Bone marrow (tissue), 2 donors: Measurements from ENCODE around the gene SSR3.
"Not testable (repeated sequence)": the region's sequence is repeated elsewhere in the genome, so short reads cannot be mapped to it uniquely, and the experiment has no call there.

ENCODE experiments used
- DNase-seq, 2 donors: peaks; one replicate each; lab custom pipeline; 2025; lab: John Stamatoyannopoulos, UW

The SSR3 gene

DNA sequence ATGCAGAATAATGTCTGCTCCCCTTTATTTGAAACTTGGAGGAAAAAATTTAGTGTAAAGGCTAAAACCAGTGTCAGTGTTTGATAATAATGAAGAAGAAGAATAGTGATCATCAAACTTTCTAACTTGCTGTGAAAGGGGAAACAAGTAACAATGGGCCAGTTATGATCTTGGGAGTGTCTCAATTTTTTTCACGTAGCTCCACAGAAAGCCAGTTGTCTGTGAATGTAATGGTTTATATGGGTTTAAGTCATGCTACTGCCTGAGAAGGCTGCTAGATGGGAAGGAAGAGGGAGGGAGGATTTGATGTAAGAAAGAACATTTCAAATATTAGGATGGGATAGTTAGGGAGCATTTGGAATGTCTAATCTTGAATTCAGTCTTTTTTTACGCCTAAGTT lies 21.1 kb upstream of the SSR3 start:
- DNase-seq: no peak

DNA sequence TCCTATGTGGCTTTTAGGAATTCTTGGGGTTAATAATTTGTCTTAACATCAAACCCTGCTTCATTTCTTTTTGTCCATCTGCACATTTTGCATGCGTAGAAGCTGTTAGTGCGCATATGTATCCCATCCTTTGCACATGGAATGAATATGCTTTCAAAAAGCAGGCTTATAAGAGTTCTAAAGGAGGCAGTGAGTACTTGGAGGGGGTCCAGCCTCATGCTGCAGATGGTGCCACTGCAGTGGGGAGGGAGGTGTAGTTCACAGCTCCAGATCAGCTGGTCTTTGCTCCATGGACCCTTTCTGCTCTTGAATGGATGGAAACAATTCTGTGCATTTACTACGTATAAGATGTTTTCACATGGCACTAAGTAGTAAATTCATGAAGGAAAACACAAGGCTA lies 20.7 kb upstream of the SSR3 start:
- DNase-seq: no peak

DNA sequence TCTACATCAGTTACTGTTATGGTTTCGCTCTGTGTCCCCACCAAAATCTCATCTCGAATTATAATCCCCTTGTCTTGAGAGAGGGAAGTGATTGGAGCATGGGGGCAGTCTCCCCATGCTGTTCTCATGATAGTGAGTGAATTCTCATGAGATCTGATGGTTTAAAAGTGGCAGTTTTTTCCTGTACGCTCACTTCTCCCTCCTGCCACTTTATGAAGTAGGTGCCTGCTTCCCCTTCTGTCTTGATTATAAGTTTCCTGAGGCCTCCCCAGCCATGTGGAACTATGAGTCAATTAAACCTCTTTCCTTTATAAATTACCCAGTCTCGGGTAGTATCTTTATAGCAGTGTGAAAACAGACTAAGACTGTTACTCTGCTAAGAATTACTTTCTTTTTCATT lies 15.0 kb upstream of the SSR3 start:
- DNase-seq: peak in 1 of 2 donors; percentile 69

DNA sequence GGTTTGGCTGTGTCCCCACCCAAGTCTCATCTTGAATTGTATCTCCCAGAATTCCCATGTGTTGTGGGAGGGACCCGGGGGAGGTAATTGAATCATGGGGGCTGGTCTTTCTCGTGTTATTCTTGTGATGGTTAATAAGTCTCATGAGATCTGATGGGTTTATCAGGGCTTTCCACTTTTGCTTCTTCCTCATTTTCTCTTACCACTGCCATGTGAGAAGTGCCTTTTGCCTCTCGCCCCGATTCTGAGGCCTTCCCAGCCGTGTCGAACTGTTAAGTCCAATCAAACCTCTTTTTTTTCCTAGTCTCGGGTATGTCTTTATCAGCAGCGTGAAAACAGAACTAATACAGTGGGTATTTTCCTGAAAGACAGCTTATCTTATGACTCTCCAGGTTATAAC lies 14.1 kb upstream of the SSR3 start:
- not testable (repeated sequence) for DNase-seq

DNA sequence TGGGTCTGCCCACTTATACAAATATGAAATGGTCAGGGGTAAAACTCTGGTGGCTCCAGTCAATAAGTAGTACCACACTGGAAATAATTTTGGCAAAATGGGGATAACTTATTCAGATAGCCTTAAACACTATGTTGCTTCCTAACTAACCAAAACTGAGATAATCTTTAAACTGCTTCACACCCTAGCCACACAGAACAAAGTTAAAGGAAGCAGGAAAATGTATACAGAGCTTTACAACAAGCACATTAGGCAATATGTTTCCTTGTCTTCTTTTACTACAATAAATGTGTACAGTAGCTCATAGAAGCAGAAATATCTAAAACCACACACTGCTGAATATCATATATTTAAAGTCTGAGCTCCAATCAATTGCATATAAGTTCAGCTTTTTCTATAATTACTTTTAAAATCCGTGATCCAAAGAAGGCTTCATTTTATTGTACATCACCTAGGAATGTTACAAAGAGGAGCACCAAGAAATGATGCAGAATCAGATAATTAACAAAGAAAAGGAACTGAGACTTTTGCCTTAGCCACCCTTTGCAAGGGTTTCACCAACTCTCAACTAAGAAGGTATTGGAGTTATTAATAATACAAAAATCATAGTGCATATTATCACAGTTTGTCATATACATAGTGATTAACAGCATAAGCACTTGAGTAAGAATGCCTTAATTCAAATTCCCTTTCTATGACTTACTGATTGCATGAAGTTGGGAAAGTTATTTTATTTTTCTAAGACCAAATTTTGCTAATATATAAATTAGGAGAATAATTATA lies 9.2 kb upstream of the SSR3 start:
- DNase-seq: no peak

- not testable (repeated sequence) for DNase-seq
These were observed 7.6 kb upstream of the SSR3 start for GRCh38 chr3:156562486-156562885.

GRCh38 chr3:156561533-156561932 lies 6.6 kb upstream of the SSR3 start:
- no peak for DNase-seq

DNA sequence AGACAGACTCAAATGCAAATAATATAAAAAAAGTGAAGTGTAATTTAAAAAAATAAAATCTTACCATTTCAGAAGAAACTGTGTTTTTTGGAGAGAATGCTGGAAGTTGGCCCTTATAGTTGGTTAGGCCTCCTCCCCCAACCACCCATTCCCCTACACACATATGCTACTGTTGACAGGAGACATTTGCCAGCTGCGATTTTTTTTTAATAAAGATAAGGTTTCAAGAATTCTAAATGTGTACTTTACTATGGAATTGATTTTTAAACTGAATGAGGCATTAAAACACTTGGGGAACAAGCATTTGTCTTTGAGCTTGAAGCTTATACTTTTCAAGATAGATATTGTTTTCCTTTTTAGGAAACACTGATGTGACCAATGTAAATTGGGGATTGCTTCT lies 4.4 kb upstream of the SSR3 start:
- no peak for DNase-seq

- no peak for DNase-seq
These were observed 3.5 kb upstream of the SSR3 start for GRCh38 chr3:156558389-156558788.

DNA sequence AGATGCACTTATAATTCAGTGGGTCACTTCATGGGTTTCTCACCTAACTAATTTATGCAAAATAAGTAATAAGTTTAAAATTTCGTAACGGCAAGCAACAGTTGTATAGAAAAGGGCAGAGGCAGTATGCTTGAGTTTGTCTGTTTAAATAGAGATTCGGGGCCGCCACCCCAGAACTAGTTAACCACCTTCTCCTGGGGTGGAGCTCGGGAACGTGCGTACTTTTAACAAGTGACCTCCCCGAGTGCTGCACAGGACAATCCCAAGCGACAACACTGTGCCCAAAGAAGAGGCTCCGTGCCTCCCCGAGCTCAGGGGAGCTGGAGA lies 439 bp downstream of the SSR3 start:
- no peak for DNase-seq

- DNase-seq: no peak
These were observed 1.1 kb downstream of the SSR3 start for GRCh38 chr3:156553705-156554356.

- DNase-seq: no peak
These were observed 1.9 kb downstream of the SSR3 start for GRCh38 chr3:156552973-156553372.

DNA sequence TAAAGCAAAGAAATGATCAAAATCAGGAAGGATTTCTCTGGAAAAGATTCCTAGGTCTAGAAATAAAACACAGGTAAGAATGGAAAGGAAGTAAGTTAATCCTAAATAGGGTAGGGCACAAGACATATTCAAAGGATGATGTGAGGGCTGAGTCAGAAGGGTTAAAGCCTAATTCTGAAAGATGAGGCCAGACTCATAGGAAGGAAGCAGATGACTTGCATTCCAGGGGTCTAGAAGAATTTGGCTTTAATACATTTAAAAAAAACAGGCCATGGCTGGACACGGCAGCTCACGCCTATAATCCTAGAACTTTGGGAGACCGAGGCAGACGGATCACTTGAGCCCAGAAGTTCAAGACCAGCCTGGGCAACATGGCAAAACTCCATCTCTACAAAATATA lies 3.2 kb downstream of the SSR3 start:
- DNase-seq: no peak

DNA sequence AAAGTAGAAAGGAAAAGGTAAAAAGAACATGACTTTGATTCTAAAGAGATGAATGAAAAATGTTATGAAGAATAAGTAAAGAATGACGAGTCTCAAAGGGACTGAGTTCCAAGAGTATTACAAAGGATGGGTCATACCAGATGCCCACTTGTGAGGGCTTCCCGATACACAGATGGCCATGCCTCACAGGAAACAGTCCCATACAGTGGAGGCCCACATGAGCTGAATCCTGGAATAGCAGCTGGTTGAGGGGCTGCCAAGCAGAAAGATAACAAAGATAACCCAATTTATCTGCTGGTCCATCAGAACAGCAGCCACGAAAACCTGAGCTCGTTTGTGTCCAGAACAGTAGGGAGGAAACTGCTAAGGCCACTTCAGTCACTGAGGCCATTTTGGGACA lies 3.7 kb downstream of the SSR3 start:
- DNase-seq: no peak

DNA sequence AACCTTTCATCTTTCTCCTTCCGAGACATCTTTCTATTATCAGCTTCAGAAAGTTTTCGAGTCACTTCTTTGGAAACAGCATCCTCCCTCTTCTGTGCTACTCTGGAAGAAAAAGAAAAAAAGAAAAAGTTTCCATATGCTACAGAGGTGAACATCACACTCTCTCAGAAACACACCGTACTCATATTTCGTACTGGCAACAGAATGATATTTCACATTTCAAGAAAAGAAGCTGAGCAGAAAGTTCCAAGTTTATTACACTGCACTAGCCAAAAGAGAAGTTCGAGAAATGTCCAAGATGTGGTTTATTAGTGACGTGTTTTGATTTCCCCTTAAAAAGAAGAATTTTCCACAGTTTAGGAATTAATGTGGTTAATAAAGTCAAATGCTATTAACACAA lies 6.0 kb downstream of the SSR3 start:
- DNase-seq: no peak

DNA sequence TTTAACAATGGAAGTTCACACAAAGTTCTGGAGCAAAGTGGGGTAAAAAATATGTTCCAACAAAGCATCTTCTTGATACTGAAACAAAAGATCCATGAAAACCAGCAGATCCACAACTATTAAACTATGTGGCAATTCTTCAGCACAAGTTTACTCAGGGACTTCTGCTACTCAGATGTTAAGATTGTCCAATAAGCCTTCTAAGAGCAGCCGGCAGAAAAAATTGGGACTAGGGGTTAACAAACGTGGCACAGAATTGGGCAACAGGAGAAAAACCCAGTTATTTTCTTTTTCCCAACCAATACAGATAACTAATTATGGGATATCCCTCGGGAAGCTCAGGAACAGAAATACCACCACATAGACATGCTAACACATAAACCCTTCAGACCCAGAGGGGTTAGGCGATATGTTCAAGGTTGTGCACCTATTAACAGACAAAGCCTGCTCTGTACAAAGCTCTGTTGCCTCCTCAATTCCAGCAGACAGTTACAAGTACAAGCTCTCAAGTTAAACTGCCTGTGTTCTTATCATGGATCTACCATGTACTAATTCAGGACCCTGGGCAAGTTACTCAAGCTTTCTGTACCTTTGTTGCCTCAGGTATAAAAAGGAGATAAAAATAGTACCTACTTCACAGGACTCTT lies 6.8 kb downstream of the SSR3 start:
- DNase-seq: no peak

DNA sequence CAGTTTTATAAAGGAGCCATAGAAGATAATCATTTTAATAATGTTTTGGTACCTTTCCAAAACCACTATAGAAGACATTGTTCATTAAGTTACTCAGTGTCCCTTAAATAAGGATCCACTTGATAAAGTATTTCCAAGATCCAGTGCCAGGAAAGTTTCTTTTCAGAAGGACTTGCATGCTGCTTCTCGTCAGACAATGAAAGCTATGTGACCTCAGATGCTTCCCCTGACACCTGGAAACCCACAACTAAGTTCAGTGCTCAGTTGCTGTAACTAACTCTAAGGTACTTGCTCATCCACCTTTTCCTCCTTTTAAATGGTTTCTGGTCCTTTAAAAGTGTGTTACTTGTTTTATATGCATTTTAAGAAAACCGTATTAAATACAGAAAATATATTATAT lies 7.3 kb downstream of the SSR3 start:
- no peak for DNase-seq

DNA sequence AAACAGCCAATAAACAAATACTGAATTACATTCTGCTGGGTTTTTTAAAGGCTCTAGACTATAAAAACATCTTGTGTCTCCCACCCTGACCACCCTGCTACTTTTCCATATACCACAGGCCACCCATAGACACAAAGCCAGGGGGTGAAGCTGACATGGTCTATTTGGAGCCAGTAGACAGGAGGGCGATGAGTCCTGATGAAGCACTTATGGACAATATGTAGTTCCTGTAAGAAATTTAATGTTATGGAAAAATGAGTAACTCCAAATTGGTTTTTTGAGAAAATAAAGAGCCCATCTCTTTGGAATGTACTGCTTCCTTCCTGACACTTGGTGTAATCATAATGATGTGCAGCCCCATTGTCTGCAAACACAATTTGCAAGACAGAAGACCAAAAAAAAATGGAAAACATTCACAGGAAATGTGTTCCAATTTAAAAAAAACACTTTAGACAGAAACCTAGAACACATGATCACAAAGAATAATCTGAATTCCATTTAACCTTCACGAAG lies 11.8 kb downstream of the SSR3 start:
- no peak for DNase-seq

DNA sequence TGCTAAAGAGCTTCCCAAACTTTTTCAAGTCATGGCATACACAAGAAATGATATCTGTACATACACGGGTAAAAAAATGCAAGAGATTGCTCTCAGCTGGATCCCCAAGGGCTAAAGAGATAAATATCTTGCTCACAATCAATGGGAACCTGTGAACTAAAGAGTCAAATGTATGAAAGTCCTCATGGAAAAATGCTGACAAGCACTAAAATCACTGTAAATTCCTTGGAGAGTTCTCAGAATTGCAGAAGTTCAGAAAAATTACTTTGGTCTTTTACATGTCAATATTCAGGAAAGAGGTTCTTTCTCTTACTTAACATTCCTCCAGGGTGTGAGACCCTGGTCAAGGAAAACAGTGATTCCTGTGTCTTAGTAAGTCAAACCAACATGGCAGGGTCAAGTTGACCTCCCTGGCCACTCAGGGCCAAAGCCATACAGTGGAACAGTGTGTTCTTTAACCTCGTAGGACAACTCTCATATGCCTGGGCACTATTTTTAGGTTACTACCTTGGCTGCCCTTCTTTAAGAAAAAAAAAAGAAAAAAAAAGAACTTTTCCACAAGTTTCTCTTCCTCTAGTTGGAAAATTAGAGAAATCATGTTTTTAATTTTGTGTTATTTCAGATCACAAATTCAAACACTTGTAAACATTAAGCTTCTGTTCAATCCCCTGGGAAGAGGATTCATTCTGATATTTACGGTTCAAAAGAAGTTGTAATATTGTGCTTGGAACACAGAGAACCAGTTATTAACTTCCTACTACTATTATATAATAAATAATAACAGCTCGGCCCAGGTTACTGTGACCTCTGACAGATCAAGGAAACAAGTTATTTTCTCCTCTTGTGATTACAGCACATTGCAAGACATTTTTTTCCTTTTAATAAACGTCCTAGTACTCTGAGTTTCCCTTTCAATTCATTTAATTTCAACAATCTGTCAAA lies 12.5 kb downstream of the SSR3 start:
- DNase-seq: no peak

DNA sequence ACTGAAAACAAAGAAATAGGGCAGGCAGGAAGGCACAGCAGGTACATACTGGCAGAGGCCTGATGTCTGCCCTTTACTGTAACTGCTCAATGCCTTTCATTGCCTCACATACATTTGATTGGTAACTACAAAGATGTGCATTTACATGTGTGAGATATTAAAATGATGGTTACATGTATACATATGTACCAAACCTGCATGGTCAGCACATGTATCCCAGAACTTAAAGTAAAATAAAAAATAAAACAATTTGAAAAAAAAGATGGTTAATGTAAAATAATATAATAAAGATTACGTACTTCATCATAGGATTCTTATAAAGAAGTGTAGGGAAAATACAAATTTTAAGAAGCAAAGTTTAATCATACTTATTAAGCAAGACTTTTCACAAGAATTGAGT lies 15.1 kb downstream of the SSR3 start:
- DNase-seq: no peak

GRCh38 chr3:156539051-156539450 lies 15.9 kb downstream of the SSR3 start:
- no peak for DNase-seq
